HG02852 (cell line): ENCODE results near the gene SDHAF2.
"Not testable (repeated sequence)": the region's sequence is repeated elsewhere in the genome, so short reads cannot be mapped to it uniquely, and the experiment has no call there.

ENCODE experiments used
- ATAC-seq: cut with Tn5 transposase; IDR thresholded peaks from one replicate; pipeline ENCODE4 v1.9.1; 2021; ENCODE audit warnings: mild to moderate bottlenecking, moderate library complexity; ENCODE audit not compliant: unreplicated experiment

The SDHAF2 gene

GRCh38 chr11:61425367-61426131 is 4.4 kb upstream of the SDHAF2 start:
- no peak for ATAC-seq

- peak; percentile 61 for ATAC-seq
Observed at GRCh38 chr11:61429346-61429690, 606 bp upstream of the SDHAF2 start.

GRCh38 chr11:61430839-61431238 is 915 bp downstream of the SDHAF2 start:
- not testable (repeated sequence) for ATAC-seq

- ATAC-seq: no peak
Observed at GRCh38 chr11:61437496-61437895, 7.6 kb downstream of the SDHAF2 start.

GRCh38 chr11:61439615-61440014 is 9.7 kb downstream of the SDHAF2 start:
- ATAC-seq: no peak

- ATAC-seq: no peak
Observed at GRCh38 chr11:61442616-61443015, 12.7 kb downstream of the SDHAF2 start.

GRCh38 chr11:61445516-61445915 is 15.6 kb downstream of the SDHAF2 start:
- no peak for ATAC-seq

GRCh38 chr11:61446211-61446651 is 16.3 kb downstream of the SDHAF2 start:
- peak; percentile 69 for ATAC-seq

- no peak for ATAC-seq
Observed at GRCh38 chr11:61447601-61448551, 18.0 kb downstream of the SDHAF2 start.

GRCh38 chr11:61448552-61448927 is 18.6 kb downstream of the SDHAF2 start:
- ATAC-seq: no peak

- ATAC-seq: no peak
Observed at GRCh38 chr11:61452825-61453224, 22.9 kb downstream of the SDHAF2 start.

GRCh38 chr11:61453695-61454094 is 23.8 kb downstream of the SDHAF2 start:
- no peak for ATAC-seq

- ATAC-seq: no peak
Observed at GRCh38 chr11:61454520-61454919, 24.6 kb downstream of the SDHAF2 start.

GRCh38 chr11:61460474-61460881 is 30.6 kb downstream of the SDHAF2 start:
- ATAC-seq: no peak

GRCh38 chr11:61460986-61461385 is 31.1 kb downstream of the SDHAF2 start:
- no peak for ATAC-seq

GRCh38 chr11:61467602-61468001 is 37.7 kb downstream of the SDHAF2 start:
- ATAC-seq: not testable (repeated sequence)

- no peak for ATAC-seq
Observed at GRCh38 chr11:61468002-61468401, 38.1 kb downstream of the SDHAF2 start.

- no peak for ATAC-seq
Observed at GRCh38 chr11:61472282-61472681, 42.4 kb downstream of the SDHAF2 start.

- no peak for ATAC-seq
Observed at GRCh38 chr11:61472868-61473267, 42.9 kb downstream of the SDHAF2 start.

- no peak for ATAC-seq
Observed at GRCh38 chr11:61473370-61474012, 43.6 kb downstream of the SDHAF2 start.

- ATAC-seq: no peak
Observed at GRCh38 chr11:61474013-61474643, 44.2 kb downstream of the SDHAF2 start.
